NCI-H2227 treated with DMSO at 0.1 percent for 48 hours (cell line): ENCODE results near the gene KCNQ1.

Experiments
- DNase-seq: peaks from one replicate; lab custom pipeline; 2025; lab: John Stamatoyannopoulos, UW

Gene KCNQ1

DNA sequence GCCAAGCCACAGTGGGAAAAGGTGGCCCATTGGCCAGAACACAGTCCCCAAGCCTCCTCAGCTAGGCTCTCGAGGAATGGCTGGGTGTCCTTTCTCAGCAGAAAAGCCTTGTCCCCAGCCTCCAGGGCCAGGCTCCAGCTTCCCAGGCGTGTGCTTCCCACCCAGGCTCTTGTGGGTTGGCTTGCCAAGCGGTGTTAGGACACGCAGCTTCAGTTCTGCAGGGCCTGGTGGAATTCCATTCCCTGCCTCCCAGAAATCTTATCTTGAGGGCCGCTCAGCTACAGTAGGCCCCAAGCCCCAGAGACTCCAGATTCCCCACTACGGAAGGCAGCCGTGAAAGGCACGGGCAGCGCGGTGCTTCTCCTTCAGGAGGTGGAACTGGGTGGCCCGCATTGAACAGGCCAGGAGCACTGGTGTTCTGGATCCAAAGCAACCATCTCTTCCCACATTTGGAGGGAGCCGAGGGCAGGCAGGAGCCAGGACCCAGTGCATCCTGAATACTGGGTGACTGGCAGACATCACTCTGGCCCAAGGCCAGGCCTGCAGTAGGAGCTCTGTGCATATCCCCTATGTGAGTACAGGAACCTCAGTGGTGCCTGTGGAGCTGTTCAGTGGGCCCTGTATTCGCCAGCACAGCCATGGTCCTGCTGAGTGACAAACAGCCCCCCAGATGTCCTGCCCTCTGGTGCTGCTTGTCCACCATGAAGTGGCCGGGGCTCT, 271.7 kb downstream of the KCNQ1 start:
- no peak for DNase-seq

DNA sequence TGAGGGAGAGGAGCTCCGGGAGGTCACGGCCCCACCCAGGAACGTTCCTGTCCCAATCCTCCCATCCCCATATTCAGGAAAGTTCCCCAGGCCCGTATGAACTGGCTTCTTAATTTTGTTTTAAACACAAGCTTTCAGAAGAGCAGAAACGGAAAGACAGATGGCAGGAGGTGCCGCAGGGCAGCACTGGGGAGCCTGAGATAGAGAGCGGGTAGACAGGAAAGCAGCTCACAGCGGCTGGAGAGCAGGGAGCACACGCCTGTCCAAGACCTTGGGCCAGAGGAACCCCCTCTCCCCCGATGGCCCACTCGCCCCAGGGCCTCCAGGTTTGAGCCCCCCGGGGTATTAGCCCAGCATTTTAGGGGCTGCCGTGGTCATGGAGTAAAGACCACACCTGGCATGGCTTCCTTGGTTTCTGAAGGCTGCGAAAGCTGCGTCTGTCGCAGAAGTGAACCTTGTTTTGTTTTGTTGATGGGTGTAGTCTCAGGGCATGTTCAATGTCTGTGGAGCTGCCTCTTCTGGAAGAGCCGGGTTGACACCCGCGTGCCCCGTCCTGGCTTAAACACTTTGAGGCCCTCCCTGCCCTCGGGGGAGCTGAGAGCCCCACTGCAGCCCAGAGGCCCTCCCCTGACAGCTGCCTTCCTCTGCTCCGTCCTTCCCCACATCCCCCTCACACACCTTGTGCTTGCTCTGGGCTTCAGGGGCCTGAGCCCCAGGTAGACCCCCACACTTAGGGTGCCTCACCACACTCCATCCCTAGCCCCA, 272.9 kb downstream of the KCNQ1 start:
- no peak for DNase-seq

DNA sequence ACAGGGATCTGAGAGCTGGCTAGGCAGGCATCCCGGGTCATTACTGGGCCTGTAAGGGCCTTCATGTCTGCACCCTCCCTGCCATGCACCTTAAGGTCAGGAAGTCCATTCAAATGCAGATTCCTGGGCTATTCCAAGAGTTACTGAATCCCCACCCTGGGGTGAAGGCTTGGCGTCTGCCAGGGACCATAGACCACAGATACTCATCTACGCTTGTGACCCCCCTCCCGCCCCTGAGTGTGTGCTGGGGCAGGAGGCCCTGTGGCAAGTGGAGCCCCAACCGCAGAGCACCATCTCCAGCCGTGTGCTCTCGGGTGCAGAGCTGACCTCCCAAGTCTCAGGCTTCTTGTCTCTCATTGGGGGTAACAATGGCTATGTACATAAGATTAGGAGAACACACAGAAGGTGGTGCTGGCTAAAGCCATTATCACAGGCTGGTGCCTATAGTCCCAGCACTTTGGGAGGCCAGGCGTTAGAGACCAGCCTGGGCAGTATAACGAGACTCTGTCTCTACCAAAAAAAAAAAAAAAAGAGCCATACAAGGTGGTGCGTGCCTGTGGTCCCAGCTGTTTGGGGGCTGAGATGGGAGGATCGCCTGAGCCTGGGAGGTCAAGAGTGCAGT, 274.1 kb downstream of the KCNQ1 start:
- DNase-seq = no peak

DNA sequence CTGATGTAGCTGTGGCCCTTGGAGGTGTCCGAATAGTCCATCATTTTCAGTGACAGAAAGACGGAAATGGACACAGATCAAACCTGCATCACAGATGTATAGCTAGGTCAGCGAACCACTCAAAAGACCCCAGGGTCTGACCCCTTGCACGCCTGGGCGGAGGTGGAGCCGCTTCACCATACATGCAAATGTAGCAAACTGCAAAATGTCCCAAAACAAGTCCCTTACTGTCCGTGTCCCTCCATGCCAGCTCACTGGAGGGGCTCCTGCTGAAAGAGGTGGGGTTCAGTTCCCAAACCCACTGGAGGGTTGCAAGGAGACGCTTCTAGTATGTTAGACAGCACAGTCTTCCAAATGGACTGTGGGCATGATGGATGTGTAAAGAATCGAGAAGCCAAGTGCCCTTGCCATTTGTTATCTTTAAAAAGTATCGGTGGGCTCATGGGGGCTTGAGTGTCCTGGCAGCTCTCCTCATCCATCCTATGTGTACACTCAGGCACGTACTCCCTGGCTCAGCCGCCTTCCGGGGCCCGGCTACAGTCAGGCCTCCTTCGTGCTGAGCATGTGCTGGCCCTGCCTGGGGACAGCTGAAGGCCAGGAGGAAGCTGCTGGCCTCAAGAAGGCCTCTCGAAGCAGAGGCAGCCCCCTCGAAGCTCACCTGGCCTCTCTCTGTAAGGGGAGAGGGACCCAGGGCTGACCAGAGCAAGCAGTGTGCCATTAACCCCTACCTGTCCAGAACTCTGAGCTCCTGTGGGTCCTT, 275.2 kb downstream of the KCNQ1 start:
- DNase-seq = no peak

DNA sequence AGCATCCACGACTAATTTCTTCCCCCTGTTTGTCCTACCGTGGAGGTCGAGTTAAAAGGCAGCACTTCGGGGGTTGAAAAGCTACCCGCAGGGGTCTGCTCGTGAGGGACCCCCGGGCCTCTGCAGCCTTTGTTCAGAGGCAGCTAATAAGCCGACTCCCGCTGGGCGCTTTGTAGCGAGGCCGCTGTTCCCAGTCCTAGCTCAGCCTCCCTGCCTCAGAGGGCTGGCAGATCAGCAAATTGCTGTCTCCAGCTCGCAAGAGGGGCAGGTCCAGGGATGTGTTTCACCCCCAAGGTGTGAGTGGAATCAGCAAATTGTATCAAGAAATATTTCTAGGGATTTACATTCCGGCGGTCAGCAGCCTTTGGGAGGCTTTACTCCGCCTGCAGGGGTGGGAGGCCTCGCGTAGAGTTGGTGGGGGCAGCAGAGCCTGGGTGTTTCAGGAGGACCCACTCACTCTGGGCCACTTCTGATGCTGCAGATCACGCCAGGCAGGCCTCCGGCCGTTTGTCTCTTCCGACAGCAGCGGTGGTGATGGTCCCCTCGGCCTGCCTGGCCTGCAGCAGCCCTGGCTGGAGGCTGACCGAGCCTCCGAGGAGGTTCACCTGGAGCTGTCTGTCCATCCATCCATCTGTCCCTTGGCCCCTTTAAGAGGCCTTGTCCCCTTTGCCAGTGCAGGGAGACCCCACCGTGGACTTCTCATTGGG, 276.6 kb downstream of the KCNQ1 start:
- DNase-seq = peak; percentile 63

DNA sequence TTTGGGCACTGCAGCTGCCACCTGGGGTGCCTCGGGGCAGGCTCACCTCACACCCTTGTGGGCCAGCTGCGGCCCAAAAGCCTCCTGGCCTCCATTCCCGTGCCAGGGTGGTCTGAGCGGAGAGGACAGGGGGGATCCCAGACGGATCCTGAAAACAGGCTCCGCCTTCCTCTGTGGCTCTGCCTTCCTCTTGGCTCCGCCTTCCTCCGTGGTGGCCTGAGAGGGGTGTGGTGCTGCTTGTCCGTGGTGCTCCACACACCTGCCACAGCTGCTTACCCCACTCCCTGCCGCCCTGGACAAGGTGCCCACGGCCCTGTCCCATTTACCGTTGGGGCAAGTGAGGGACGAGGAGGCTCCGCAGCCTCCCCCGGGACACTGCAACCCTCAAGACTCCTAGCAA, 278.1 kb downstream of the KCNQ1 start:
- DNase-seq = no peak

DNA sequence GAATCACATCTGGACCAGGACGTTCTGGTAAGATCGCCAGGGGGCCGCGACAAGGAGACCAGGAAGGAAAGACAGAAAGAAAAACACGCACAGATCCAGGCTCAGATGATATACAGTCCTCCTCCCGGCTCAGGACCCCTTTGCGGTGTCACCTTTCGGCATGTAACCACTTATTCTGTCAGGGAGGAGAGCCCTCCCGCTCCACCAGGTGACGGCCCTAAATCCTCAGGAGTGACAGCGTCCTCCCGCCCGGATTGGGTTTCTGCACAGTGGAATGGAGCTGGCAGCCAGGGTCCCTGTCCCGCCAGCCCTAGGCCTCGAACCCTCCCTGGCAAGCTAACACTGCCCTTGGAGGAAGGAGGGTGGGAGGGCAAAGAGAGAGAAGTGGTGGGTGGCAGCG, 279.3 kb downstream of the KCNQ1 start:
- no peak for DNase-seq

DNA sequence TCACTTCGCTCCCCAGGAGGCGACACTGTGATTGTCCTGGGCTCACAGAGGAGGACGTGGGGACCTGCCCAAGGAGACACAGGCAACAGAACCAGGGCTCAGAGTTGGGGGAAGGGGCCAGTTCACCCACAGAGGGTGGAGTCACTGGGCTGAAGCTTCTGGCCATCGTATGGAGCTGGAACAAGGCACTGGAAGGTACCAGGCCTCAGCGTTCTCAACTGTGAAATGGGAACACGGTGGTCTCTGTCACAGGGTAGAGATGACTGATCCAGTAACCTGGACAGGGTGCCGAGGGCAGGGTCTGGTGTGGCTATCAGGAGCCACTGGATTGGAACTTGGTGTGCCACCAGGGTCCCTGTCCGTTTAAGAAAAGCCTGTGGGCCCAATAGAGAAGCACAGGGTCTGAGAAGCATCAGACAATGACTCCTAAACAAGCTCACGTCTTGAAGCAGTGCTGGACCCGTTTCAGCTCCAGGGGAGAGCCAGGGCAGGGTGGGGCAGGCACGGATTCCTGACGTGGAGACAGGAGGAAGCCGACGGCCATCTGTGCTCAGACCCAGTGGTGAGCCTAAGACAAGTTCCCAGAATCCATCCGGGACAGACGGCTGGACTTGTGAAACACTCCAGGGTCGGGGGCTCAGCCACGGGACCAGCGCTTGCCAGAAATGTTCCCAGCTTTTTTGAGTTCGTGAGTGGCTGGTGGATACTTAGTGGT, 280.0 kb downstream of the KCNQ1 start:
- no peak for DNase-seq

DNA sequence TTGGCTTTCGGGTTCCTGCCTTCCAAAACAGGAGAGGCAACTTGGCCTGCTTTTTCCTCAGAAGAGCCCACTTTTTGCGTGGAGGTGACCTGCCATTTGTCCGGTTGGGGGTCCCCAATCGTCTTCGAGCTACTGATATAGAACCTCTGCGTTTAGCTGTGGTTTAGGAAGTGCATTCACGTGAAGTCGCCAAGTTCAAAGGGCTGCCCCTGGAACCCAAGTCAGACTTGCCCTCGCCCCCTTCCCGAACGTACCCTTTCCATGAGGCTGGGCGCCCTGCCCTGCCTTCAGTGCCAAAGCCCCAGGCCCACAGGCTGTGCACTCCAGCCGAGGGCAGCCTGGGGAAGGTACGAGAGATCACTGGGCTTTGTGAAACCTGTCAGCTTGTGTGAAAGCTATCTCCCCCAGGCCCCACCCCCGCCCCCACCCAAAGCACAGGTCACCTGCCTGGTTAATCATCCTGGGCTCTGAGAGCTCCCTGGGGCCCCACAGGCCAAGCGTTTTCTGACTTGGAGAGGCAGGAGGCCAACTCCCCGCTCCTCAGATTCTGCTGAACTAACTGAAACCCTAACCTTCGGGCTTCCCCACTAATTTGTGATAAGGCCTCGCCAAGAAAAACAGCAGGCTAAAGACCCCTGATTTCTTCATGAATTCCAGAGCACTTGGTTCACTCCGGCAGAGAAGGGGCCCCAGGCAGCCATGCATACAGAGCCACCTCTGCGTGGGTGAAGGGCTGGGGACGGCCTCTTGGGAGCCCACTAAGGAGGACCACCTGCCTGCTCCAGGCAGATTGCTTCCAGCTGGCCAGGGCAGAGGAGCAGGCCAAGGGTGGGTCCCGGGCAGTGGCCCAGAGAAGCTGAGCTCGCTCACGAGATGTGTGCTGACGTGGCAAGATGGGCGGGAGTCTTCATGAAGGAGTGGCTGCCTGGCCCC, 280.8 kb downstream of the KCNQ1 start:
- DNase-seq = no peak

DNA sequence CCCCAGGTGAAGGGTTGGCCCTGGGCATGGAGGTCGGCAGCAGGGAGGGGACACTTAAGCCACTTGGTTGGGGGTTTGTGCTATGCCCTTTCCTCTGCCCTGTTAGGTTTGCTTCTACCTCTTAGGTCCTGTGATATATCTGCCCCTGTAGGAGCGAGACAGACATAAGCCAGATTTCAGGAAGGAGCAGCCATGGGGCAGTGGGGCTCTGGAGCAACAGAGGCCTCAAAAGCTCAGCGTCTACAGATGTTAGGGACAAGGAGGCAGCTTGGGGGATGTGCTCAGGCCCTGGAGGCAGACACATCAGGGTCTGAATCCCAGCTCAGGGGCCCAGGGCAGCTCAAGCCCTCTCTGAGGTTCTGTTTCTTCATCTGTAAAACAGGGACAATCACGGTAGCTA, 282.2 kb downstream of the KCNQ1 start:
- no peak for DNase-seq

DNA sequence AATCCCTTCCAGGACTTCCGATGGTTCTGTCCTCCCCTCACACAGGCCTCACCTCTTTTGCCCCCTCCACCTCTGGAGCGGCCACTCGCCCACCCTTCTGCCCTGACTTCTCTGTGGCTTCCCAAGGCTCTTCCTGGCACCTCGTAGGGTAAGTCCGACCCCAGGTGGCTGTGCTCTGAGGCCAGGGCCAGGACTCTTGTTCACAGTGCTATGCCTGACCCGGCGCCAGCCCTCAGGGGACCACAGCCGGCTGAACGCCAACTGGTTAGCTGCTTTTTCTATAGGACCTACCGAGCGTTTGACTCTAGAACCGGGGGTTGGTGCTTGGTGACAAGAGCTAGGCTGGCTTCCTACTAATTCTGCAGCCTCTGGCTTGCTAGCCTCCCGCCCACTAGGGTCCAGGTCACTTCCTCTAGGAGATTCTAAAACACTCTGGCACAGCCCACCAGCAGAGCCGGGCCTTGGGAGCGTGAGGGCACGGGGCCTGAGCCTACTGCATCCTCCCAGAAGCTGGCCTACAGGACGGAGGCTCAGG, 283.4 kb downstream of the KCNQ1 start:
- no peak for DNase-seq

DNA sequence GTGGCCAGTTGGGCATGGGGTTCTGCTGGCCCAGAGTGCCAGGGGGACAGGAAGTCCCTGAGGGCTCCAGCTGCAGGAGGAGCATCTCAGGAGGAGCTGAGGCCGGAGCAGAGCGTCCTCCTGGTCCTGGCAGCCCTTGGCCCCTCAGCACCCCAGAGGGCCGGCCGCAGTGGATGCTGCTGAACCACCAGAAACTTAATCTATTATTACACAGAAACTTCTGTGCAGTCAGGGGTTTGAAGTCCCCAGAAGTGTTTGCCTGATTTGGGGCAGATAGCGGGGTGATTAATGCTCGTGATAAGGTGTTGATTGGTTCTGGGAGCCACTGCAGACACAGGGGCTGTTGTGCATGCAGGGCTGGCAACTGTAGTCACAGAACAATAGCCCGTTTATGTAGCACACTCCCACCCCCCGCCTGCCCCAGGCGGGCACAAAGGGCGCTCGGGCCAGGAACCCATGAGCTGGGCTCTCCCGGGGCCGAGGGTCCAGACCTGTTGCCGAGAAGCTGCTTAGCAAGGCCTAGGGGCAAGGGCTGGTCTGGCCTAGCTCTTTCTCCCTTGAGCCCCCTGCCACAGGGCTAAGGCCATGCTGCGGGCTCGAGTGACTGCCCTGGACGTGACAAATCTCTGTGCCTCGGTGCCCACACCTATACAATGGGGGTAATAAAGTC, 284.0 kb downstream of the KCNQ1 start:
- DNase-seq = no peak

DNA sequence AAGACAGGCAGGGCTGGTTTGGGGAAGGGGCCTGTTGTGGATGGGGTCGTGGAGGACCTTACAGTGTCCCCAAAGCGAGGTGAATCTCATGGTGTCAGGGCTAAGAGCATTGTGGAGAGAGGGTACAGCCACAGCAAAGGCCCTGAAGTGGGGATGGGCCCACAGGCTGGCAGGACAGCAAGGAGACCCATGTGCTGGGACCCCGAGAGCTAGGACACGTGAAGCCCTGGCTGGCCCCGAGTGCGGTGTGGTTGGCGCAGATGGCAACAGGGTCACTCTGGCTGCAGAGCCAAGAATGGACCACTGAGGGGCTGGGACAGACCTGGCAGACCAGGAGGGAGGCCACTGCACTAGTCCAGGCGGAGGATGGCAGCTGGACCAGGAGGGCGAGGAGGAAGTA, 285.0 kb downstream of the KCNQ1 start:
- no peak for DNase-seq

DNA sequence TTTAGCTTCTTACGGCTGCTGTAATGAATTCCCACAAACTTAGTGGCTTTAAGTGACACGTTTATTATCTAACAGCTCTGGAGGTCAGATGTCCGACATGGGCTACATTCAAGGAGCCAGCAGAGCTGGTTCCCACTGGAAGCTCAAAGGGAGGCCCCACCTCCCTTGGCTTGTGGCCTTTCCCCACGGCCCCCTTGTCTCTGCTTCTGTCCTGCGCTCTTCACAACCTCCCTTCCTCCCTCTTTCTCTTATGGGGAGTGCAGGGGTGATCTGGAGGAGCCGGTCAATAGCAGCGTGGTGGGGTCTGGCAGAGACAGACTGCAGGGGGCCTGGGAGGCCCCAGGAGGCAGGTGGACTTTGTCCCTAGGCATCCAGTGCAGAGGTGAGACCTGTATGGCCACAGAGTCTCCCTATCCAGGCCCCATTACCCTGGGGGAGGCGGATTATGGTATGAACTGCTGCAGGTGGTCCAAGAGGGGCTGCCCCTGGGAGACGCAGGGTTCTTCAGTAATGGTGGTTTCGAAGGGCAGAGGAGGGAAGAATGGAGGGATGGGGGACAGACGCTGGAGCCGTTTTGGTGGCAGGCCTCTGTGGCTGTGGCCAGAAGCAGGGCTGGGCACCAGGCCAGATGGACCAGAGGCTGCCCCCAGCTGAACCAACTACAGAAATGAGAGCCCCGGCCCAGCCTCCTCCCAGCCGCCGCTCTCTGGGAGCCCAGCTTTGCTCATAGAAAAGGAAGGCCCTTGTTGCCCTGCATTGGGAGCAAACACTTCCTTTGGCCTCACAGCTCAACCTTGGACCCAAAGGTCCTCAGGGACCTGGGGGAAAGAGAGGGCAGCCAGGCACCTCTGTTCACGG, 285.7 kb downstream of the KCNQ1 start:
- DNase-seq = no peak

DNA sequence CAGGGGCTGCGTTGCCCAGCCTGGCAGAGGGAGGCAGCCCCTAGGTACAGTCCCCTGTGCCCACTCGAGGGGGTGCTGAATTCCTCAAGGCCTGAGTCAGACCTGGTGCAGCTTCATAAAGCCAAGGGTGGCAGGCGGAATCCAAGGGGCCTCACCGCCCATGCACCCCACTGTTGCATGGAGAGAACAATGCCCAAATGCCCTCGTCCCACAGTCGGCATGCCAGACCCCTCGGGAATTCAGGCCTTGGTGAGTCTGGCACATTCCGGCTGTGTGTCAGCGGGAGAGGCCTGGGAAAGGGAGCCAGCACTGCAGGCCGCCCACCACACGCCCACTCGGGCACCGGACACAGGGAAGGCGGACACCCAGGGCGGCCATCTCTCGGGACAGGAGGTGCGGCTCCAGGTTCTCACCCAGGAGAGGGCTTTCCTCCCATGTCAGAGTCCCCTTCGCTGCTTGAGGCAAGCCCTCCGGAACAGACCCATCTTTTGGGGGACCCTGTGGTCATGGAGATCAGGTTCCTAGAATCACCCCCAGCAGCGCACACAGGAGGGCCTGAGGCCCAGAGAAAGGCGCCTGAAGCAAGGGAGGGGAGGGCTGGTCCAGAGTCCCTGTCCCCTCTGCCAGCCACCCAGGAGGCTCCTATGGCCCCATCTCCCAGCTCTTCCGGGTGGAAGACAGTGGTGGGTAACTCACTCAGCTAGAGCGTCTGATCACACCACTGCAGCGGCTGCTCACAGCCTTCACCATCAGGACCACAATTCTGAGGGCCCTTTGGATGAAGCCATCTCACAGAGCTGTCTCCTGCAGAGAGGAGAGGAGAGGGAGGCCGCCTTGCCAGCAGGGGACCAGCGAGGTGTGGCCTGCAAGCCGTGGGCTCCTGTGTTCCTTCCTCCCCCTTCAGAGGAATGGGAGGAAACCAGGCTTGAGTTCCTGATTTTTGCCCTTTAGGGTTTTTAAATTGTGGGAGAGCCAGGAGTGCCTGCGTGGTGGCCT, 286.6 kb downstream of the KCNQ1 start:
- DNase-seq = no peak

DNA sequence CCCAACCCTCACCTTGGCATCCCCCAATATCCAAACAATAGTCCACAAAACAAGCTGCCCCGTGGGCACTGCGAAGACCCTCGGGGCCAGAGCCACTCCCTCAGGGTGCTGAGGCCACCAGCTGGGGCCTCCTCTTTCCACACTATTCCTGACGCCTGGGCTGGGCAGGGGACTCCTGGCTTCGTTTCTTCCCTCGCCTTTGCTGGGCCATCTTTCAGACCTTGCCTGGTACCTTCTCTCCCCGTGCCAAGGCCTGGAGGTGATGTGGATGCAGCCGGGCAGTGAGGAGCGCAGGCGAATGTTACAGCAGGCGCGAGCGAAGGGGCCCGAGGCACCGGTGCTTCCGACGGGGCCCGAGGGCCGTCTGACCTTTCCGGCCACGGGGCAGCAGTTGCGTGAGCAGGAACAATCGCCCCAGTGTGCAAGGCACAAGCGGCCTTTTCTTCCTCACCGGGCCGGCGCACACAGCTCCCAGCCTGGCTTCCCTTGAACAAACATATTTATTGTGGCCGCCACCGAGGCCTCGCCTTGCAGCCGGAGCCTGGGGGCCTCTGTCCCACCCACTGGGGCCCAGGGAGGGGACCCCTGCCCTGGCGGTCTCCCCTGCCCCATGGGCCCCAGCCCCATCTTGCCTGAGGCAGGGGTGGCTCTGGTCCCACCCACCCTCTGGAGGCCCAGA, 287.6 kb downstream of the KCNQ1 start:
- no peak for DNase-seq
